ENCODE measurements around the gene MMP14.

Gene MMP14

DNA sequence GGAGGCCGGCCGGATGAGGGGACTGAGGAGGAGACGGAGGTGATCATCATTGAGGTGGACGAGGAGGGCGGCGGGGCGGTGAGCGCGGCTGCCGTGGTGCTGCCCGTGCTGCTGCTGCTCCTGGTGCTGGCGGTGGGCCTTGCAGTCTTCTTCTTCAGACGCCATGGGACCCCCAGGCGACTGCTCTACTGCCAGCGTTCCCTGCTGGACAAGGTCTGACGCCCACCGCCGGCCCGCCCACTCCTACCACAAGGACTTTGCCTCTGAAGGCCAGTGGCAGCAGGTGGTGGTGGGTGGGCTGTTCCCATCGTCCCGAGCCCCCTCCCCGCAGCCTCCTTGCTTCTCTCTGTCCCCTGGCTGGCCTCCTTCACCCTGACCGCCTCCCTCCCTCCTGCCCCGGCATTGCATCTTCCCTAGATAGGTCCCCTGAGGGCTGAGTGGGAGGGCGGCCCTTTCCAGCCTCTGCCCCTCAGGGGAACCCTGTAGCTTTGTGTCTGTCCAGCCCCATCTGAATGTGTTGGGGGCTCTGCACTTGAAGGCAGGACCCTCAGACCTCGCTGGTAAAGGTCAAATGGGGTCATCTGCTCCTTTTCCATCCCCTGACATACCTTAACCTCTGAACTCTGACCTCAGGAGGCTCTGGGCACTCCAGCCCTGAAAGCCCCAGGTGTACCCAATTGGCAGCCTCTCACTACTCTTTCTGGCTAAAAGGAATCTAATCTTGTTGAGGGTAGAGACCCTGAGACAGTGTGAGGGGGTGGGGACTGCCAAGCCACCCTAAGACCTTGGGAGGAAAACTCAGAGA is 9.6 kb downstream of the MMP14 start:
- Histone ChIP-seq H3K4me3 (replicated peaks; ENCODE audit: low read depth, low read length) (no peak overlapping the region), H3K36me3 (ENCODE audit: control insufficient read depth, insufficient read depth, low read length) (no peaks in the 10 kb centered on the region), H3K27me3 (replicated peaks; ENCODE audit: control insufficient read depth, insufficient read depth, low read length) (no peaks in the 10 kb centered on the region; the same call in 1 of the 2 replicates)
- no peak for DNase-seq (ENCODE audit: extremely low read depth, insufficient read length)
- TF ChIP-seq CTCF (IDR thresholded peaks at IDR 0.05; ENCODE audit: insufficient read depth, low read length, poor library complexity, severe bottlenecking), result no peak

- Histone ChIP-seq H3K27me3 (replicated peaks; ENCODE audit: control insufficient read depth, insufficient read depth, low read length) (no peaks in the 10 kb centered on the region; the same call in 1 of the 2 replicates), H3K36me3 (ENCODE audit: control insufficient read depth, insufficient read depth, low read length) (no peaks in the 10 kb centered on the region), H3K4me3 (replicated peaks; ENCODE audit: low read depth, low read length) (no peak overlapping the region)
- no peak for DNase-seq (ENCODE audit: extremely low read depth, insufficient read length)
- no peak for TF ChIP-seq CTCF (IDR thresholded peaks at IDR 0.05; ENCODE audit: insufficient read depth, low read length, poor library complexity, severe bottlenecking)
Observed at GRCh38 chr14:22846811-22847307, 10.5 kb downstream of the MMP14 start.

GRCh38 chr14:22847661-22848341 is 11.4 kb downstream of the MMP14 start:
- Histone ChIP-seq H3K4me3 (replicated peaks; ENCODE audit: low read depth, low read length) (no peak overlapping the region), H3K27me3 (replicated peaks; ENCODE audit: control insufficient read depth, insufficient read depth, low read length) (no peaks in the 10 kb centered on the region; the same call in 1 of the 2 replicates), H3K36me3 (ENCODE audit: control insufficient read depth, insufficient read depth, low read length) (no peaks in the 10 kb centered on the region)
- no peak for DNase-seq (ENCODE audit: extremely low read depth, insufficient read length)
- TF ChIP-seq CTCF (IDR thresholded peaks at IDR 0.05; ENCODE audit: insufficient read depth, low read length, poor library complexity, severe bottlenecking), result no peak

DNA sequence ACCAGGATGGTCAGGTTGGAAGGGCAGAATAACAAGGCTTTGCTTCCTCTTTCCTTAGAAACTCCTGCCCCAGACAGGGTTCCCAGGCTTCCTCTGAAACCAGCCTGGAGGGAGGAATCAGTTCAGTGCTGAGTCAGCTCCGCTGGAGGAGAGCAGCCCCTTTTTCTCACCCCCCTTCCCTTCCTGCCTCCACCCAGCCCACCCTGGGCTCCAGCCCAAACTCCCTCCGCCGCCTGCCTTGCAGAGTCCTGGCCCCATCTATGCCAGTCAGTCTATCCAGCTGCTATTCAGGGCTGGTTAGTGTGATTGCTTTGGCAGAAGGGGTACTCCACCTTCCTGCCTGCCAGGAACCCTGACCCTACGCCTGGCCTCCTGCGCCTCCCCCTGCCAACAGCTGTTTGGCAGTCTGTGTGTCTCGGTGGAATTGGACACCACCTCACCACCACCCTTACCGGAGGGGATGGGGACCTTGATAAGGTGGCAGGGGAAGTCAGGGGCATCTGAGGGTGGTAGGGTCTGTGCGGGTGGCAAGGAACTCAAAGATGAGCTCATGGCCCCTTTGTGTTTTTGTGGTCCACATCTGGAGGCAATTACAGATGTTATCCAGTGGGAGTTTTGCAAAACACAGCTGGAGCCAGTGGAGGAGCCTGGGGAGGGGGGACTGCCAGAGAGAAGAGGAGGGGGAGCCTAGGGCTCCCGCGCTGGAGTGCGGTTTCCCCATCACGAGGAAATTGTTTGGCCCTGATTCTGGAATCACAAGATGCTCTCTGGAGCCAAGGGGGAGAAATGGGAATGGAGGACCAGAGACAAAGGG is 12.2 kb downstream of the MMP14 start:
- Histone ChIP-seq H3K36me3 (ENCODE audit: control insufficient read depth, insufficient read depth, low read length) (no peaks in the 10 kb centered on the region), H3K4me3 (replicated peaks; ENCODE audit: low read depth, low read length) (no peak overlapping the region), H3K27me3 (replicated peaks; ENCODE audit: control insufficient read depth, insufficient read depth, low read length) (no peaks in the 10 kb centered on the region; the same call in 1 of the 2 replicates)
- TF ChIP-seq CTCF (IDR thresholded peaks at IDR 0.05; ENCODE audit: insufficient read depth, low read length, poor library complexity, severe bottlenecking), result no peak
- no peak for DNase-seq (ENCODE audit: extremely low read depth, insufficient read length)

GRCh38 chr14:22849212-22849819 is 12.9 kb downstream of the MMP14 start:
- Histone ChIP-seq H3K27me3 (replicated peaks; ENCODE audit: control insufficient read depth, insufficient read depth, low read length) (no peaks in the 10 kb centered on the region; the same call in 1 of the 2 replicates), H3K4me3 (replicated peaks; ENCODE audit: low read depth, low read length) (no peak overlapping the region), H3K36me3 (ENCODE audit: control insufficient read depth, insufficient read depth, low read length) (no peaks in the 10 kb centered on the region)
- DNase-seq (ENCODE audit: extremely low read depth, insufficient read length), result no peak
- no peak for TF ChIP-seq CTCF (IDR thresholded peaks at IDR 0.05; ENCODE audit: insufficient read depth, low read length, poor library complexity, severe bottlenecking)
